Measurements from ENCODE around the gene UNC5B.

- TF ChIP-seq EZH2 (IDR thresholded peaks at IDR 0.05; ENCODE audit: borderline replicate concordance) = no peak
- TF ChIP-seq CTCF (IDR thresholded peaks at IDR 0.05; ENCODE audit: poor library complexity) = no peak
These were observed 21.4 kb upstream of the UNC5B start for GRCh38 chr10:71191019-71191418.
